ENCODE measurements around the gene DCANP1.
"Not testable (repeated sequence)": the region's sequence is repeated elsewhere in the genome, so short reads cannot be mapped to it uniquely, and the experiment has no call there.

Gene DCANP1, protein sequence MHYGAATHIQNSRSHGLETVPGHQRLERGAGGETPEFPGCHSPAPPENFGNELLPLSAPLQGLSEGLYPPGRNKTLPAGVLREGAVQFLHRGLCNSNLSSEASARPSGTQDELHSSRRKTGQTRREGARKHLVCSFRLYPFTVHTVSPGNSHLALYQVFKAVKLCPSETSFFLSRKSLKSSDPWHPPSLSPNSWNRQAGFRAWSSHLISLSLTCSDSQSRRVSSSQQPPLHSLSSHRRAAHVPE

DNA sequence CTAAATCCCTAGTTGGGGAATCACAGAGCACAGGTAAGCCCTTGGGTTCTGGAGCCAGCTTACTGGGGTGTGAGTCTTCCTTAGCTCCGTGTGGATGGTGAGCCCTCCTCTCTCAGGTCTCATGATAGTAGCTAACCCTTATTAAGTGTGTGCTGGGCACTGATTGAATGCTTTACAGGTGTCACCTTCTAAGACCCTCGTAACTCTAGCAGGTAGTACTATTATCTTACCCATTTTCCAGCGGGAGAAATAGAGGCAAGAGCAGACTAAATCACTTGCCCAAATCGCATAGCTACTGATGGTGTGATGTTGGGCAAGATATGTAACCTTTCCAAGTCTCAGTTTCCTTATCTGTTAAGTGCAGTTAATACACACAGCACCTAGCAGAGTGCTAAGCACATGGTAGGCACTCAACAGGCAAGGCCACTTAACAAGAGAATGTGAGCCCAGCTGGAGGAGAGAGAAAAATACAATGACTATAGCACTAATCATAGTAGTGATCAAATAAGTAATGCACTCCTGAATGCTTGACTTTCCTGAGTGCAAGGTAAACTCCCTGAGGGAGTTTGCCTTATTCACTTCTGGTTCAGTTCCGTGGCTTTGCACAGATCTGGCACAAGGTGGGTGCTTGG is at the start of gene DCANP1:
TSS of gene DCANP1 (minus strand) at position 51 of the 632 bp plus-strand sequence. CDS start 240 bp downstream, outside the sequence.
- no peak for DNase-seq

DNA sequence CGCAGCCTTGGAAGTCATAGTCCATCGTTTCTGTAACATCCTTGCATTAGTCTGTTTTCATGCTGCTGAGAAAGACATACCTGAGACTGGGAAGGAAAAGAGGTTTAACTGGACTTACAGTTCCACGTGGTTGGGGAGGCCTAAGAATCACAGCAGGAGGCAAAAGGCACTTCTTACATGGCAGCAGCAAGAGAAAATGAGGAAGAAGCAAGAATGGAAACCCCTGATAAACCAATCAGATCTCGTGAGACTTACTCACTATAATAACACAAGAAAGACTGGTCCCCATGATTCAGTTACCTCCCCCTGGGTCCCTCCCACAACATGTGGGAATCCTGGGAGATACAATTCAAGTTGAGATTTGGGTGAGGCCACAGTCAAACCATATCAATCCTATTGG is 48.4 kb upstream of the DCANP1 start:
- DNase-seq, result not testable (repeated sequence)

DNA sequence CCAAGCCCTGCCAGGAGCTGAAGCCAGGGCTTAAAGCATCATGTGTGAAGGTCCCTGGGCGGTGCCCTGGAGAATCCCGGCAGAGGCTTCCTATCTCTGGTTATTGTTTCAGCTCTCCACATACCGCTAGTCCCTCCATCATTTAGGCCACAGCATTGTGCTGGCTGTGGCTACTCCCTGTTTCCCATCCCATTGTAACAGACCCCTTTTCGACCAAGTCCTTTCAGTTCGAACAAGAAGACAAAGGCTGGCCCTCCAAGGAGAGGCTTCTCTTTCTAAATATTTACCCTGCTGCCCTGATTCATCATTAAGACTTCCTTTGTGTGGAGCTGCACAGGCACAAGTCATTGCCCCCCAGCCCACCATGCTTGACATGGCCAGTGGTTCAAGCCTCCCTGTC is 47.0 kb upstream of the DCANP1 start:
- DNase-seq, result no peak

DNA sequence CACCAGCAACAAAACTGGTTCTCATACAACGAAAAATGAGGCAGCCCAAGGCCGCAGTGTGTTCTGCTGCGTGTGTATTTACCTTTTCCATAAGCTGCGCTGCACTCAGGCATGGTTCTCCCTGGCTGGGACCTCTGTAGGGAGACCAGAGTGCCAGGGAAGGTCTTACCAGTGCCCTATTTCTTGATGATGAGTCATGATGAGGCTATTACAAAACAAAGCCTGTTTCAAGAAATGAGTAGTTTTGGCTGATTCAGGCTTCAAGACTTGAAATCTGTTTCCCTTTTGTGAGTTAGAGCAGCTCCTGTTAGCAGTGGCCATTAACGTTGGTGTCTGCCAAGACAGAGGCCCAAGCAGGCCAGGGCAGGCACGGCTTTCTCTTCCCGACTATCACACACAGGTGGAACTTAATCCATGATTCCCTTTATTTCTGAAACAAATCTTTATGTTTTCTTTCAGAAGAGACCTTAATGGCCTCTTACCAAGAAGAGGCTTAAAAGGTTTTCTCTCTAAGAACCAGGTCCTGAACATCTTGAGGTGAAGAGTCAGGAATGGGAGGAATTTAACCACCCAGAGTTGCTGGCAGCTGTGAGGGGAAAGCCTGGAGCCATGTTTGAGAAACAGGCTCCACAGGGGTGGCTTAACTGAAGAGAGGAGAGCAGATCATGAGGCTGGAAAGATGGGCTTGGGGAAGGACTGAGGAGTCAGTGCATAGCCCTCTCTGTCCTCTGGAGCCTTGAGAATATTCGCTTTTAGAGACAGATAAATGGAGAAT is 46.4 kb upstream of the DCANP1 start:
- no peak for DNase-seq

DNA sequence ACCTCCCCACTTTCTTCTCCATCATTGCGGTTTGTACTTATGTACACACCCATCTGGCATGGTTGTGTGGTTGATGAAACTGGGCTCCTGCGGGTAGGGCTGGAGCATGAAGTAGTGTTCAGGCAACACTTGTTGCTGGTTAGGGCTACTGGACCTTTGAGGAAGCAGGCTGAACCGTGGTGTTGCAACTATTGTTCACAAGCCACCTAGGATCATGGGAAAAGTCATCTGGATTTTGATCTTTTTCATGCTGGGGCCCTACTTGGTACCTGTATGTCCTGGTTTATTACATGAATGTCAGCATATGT is 45.1 kb upstream of the DCANP1 start:
- DNase-seq, result no peak

DNA sequence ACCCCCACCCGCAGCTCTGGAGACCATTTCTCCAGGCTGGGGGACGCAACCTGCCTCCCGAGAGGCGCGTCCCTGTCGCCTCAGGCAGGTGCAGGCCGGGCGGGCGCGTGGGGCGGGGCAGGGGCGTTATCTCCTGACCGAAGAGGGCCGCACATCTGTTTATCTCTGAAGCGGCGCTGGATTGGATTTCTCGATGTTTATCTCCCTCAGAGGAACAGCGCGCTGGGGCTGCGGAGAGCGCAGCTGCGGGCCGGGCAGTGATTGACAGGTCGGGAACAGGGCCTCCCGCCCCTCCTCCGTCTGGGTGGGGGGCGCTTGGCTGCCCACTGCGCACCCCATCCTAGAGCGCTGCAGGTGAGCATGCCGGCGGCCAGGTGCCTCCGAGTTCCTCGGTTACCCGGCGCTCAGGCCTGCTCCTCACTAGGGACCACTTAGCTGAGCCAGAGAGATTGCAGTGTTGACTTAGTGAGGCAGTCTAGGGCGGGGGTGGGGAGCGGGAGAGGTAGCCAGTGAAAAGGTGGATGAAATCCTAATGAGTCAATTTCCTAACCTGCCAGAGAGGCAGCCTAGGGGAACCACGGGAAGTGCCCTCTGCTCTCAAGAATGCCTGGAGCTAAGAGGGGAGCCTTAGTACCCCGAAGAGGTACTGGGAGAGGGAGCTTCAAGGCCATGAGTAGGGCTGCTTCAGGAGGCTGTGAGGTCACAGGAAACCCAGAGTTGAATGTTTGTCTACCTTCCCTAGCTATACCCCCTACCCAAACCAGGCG is 44.6 kb upstream of the DCANP1 start:
- DNase-seq, result no peak

DNA sequence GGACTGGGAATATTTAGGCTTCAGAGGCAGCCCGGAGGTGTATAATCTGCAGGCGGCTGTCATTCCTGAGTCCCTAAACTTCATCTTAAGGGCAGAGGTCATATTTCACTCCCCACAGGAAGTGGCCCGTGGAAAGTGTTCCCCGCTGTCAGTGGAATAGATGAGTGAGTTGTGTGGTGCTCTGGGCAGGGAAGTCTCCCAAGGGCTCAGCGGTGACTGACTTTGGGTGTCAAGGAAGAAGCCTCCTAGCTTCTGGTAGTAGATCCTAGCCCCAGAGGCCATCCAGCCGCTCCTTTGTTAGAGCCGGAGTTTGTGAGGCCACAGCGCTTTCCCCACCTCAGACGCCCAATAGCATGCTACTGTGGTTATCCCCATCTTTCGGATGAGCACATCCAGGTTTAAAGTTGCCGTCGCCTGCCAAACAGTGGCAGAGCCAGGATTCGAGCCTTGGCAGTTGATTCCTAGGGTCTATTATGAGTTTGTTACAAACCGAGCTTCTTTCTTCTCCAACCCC is 43.9 kb upstream of the DCANP1 start:
- DNase-seq, result no peak

DNA sequence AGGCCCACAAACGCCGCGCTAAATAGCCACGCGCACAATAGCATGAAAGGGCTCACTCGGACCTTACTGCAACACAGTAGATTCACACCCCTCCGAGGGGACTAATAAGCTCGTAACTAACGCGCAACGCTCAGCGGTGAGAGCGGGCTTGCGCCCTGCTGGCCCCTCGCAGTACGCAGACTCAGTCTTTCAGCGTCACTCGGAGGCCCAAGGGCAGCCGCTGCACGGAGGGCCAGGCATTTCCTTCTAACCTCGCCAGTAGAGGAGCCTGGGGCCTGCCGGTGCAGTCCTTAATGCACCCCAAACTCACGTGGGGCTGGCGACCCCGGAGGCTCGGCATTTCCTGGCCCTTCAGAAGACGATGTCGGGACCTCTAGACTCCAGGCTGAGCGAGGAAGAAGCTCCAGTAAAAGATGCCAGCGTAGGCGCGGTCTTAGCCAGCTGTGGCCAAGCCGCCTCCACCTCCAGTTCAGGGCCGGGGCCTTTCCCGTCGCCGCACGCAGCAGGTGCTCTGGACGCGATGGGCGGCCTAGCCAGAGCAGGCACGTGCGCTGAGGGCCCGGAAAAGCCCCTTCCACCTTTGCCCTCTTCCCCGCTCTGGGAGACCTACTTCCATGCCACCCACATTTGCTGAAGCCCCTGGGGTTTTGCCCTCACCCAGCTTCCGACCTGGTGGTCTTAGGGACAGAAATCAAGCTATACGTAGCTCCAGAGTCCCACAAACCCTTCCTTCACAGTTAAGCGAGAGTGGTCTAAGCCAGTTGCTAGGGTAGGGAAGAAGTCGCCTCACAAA is 43.3 kb upstream of the DCANP1 start:
- DNase-seq, result no peak

DNA sequence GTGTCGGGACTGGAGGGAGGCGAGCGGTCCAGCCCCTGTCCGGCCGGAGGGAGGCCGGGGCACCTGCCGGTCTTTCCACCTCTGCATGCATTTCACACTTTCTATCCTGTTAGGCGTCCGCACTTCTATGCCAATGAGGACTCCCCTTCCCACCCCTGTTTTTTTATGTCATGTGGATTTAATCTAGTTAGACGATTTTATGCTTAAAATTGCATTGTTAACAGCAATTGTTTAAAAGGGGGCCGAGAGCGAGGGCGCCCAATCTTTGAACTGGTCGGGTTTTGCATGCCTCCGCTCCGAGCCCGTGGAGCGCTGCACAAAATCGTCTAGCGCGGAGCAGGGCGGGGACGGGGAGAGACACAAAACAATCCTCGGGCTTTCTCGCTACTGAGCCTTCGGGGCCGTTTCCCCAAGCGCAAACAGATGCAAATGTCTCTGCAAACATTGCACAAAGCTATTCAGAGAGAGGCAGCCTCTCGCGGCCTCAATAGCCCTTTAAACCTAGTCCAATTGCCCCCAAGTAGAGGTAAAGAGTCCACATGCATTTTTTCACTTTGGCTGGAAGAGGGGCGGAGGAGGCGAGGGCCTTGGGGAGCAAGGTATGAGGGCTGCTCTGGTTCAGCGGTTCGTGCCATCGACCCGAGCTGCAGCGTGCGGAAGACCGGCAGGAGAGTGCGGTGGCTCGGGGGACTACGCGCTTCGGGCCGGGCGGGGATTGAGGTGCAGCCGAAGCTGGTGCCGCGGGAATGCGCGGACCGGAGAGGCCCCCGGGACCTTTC is 42.5 kb upstream of the DCANP1 start:
- no peak for DNase-seq

DNA sequence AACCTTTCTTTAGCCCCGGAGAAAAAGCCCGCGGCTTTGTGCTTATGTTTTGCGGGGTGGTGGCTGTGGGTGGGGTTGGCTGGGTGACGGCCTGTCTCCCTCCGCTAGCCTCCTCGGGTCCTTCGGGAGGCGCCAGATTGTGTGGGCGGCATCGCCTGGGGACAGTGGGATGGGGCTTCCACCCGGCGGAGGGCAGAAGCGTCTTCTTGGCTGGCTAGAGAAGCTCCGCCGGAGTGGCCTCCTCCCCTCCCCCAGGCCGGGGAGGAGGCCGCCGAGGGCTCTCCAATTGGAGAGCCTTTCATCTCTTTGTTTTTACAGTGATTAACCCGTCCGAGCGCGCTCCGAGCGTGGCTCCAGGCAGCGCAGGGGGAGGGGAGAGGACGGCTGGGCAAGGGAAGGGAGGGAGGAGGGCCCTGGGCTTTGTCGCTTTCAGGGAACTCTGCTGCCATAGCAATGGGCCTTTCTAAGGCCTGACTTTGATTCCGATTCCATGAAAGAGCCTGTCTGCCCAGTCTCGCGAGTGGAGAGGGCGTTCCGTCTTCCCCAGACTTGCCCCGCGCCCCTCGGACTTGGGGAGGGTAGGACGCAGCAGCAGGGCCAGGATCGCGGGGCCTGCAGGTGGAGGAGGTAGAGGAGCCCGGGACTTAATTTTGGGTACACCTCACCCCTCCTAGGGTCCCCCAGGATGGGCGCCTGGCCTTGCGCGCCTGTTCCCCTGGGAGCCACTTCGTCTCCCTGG is 41.7 kb upstream of the DCANP1 start:
- DNase-seq, result no peak

DNA sequence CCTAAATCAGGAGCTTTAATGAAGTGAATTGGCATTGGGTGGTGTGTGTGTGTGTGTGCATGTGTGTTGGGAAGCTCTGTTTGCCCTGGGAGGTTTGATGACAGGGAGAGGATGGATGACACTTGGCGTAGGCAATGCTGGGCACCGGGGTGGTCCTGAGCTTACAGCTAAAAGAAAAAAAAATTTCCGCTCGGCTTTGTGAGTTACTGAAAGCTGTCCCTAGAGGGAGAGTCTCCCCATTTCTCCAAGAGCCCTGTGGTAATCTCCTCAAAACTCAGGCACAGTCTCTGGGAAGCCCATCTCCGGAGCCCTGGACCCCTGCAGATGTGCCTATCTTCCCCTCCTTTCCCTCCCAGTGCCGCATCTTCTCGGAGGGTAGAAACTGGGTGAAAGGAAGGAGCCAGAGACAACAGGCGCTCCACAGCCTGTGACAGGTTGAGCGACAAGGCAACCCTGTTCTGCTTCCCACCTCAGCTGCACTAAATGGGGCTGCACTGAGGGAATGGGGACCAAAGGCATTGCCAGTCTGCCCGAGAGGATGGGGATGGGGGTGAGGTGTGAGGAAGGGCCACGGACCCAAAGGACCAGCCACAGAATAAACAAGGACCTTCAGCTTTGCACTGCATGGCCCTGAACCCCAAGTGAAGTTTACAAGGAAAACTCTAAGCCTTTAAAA is 40.8 kb upstream of the DCANP1 start:
- no peak for DNase-seq

DNA sequence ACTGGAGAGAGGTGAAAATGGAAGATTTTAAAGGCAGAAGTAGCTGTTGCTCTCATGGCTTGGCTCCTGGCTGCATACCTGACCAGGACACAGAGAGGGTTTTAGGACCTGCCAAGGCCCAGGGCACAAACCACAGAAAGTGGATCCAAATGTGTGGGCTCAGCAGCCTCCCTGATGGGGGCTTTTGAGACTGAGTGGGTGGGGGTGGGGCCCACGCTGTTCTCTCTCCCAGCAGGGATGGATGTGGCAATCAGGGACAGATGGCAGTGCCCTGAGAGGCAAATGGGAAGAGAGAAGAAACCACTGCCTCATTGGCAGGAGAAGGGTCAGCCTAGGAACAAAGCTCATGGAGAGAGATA is 39.9 kb upstream of the DCANP1 start:
- DNase-seq, result no peak

DNA sequence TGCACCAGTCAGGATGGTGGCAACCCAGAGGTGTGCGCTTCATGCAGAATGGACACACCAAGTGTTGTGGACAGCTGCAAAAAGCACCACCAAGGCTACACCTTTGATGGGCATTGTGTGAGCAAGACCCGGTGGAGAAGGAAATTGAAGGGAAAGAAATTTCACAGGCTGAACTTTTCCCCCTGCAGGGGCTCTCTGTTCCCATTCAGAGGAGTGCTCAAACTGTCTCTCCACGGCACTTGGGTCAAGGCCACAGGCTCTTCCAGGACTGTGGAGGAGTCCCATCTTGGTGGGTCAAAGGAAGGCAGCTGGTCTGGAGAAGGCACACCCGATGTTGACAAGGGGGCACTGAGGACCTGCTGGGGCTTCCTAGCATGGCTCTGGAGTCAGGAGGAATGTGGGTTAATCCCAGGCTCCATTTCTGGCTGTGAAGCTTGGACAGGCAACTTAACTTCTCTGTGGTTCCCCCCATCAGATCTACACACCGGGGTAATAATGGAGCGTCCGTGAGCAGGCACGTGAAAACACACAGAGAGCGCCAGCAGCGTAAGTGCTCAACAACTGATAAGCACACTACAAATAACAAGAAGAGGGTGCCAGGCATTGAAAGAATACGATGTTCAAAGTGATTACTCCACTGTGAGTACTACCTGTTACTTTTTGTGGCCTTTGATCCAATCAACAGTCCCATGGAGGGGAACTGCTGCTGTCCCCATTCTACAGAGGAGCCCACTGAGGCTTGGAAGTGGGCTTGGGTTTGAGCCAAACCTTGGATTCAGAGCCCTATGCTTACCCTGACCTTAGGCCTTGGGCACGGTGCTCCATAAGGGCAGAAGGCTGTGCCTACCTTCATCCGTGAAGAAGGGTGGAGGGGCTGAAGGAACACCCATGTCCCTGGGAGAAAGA is 39.2 kb upstream of the DCANP1 start:
- no peak for DNase-seq

DNA sequence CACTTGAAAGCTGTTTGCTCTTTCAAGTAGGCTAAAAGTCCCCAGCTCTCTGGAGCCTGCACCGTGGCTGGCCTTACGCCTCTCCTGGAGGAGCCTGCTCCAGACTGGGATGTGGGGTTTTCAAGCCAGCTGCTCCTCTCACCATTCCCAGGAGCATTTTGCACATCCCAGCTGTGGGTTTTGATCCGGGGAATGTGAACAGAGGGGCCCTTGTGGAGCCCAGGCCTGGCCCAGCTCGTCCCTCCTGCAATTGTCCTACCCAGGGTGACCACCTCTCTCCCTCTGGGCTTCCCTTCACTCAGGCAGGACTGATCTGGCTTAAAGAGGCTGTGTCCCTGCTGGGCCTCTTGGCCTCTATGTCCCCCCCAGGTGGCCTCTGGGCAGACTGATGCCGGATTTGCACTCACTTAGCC is 37.5 kb upstream of the DCANP1 start:
- DNase-seq, result no peak

DNA sequence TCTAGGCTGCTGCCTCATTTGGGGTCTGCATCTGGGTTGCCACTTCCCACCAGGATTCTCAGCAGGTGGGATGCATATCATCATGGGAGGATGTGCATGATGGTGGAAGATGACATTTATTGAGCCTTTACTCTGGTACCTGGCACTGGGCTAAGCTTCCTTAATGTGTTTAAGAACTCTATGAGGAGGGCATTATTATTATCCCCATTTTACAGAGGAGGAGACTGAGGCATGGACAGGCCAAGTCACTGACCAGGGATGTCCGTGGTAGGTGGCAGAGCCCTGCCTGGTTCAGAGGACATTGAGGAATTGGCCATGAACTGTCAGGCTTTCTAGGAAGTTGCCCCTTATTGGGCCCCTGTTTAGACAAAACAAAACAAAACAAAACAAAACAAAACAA is 36.1 kb upstream of the DCANP1 start:
- no peak for DNase-seq

DNA sequence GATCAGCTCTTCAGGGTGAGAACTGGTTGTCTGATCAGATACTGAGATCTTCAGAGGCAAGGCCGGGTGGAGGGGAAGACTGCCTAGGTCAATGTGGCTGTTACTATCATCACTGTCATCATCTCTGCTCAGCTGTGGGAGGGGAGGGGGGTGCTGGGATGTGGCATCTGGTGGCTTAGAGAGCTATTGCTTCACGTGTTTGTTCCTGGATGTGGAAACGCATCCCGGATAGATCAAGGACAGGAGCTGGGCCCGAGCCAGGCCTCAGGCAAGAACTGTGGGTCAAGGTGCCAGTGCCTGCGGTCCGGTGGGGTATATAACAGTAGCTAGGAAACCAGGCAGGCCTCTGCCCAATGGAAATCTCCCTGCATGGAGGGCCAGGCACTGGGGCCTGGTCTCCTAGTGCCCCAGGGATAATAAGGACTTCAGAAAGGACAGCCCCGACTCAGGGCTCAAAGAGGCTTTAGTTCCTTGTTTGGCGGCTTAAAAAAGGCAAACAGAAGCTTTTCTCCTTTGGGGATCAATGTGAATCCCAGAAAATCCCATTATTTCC is 35.3 kb upstream of the DCANP1 start:
- DNase-seq, result no peak

DNA sequence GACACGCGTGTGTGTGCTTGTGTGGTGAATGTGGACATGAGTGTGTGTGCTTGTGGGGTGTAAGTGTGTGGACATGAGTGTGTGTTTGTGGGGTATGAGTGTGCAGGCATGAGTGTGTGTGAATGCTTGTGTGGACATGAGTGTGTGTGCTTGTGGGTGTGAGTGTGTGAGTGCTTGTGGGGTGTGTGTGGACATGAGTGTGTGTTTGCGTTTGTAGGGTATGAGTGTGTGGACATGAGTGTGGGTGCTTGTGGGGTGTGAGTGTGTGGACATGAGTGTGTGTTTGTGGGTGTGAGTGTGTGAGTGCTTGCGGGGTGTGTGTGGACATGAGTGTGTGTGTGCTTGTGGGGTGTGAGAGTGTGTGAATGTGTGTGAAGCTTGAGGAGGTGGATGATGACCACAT is 34.8 kb upstream of the DCANP1 start:
- no peak for DNase-seq

DNA sequence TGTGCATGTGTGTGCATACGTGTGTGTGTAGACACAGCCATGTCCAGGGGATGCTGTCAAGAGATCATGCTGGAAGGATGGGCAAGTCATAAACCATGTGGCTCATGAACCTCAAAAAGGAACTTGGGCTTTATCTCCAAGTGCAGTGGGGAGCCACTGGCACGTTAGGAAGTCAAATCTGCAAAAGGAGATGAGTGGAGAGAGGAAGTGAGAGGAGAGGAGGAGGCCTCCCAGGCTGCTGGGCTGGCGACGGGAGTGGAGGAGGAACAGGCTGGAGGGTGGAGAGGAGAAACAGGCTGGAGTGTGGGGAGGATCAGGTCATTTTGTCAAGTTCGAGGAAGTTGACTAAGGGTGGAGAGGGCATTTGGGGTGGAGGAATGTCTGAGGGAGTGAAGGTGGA is 34.2 kb upstream of the DCANP1 start:
- no peak for DNase-seq

DNA sequence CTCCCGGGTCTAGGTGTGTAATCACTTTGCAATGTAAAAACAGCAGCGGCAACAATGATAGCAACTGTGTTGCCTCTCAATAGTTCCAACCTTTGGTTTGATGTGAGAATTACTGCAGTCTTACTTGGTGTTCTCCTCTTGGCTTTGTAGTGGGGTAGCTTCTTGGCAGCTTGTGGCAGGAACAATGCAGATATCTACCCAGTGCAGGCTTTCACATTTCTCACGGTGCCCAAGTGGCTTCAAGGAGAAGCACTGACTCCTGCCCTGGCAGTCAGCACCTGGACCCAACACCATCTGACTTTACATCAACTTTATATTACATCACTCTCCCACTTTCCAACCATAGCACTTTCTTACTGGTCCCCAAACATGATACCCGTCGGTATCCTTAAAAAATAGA is 33.4 kb upstream of the DCANP1 start:
- DNase-seq, result no peak

Measured in activated CD4-positive, alpha-beta T cell treated with anti-CD3 and anti-CD28 coated beads, Interleukin-2, amount 50 U/mL, for 1 hour (primary cell).